Thyroid gland (tissue), 4 donors: ENCODE data around the gene FXYD1.

Experiments
- POLR2A ChIP-seq, 2 donors: fragments of 450-650 bp; IDR thresholded peaks; one replicate each; pipeline ENCODE4 v1.6.1; 2017; ENCODE audit warnings: antibody characterized with exemption in 2 of 2, mild to moderate bottlenecking in 2 of 2, moderate library complexity in 1 of 2
- TF ChIP-seq, protein P1 (sequence below), 6 experiments: fragments of 200-600 bp in 3 of 6; fragments of 450-650 bp in 3 of 6; sonication (generic) in 3 of 6; IDR thresholded peaks; one replicate each; pipeline ENCODE4 v1.5.1; 2016 to 2019; ENCODE audit warnings: antibody characterized with exemption in 6 of 6, mild to moderate bottlenecking in 2 of 6, inconsistent platforms in 1 of 6, moderate library complexity in 1 of 6

- TF ChIP-seq, protein P1, sequence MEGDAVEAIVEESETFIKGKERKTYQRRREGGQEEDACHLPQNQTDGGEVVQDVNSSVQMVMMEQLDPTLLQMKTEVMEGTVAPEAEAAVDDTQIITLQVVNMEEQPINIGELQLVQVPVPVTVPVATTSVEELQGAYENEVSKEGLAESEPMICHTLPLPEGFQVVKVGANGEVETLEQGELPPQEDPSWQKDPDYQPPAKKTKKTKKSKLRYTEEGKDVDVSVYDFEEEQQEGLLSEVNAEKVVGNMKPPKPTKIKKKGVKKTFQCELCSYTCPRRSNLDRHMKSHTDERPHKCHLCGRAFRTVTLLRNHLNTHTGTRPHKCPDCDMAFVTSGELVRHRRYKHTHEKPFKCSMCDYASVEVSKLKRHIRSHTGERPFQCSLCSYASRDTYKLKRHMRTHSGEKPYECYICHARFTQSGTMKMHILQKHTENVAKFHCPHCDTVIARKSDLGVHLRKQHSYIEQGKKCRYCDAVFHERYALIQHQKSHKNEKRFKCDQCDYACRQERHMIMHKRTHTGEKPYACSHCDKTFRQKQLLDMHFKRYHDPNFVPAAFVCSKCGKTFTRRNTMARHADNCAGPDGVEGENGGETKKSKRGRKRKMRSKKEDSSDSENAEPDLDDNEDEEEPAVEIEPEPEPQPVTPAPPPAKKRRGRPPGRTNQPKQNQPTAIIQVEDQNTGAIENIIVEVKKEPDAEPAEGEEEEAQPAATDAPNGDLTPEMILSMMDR (IDR thresholded peaks at IDR 0.05), result no peak
- no peak for TF ChIP-seq POLR2A (IDR thresholded peaks at IDR 0.05)
Measured at GRCh38 chr19:35178701-35179100, 40.1 kb downstream of the FXYD1 start.
